ENCODE results near the gene KLHL12.

DNA sequence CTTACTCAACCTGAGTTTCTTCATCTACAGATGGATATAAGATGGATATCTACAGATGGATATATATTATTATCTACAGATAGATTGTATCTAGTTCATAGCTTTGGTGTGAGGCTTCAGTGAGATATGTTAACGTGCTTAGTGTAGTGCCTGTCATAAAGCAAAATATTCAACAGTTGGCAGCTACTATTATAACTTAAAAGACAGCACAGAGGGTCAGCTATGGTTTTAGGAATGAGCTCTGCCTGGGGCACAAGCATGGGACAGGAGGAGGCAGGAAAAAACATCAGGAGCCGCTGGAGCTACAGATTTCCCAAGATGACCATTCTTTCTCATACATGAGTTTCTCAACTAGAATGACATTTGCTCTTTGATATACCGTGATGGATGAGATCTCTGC lies 41.3 kb upstream of the KLHL12 start:
- no peak for TF ChIP-seq GABPA (IDR thresholded peaks at IDR 0.05; ENCODE audit: borderline replicate concordance, insufficient read depth, low read length)
- no peak for TF ChIP-seq EP300 (IDR thresholded peaks at IDR 0.05; ENCODE audit: borderline replicate concordance in 1 of 2, low read depth in 2 of 2, low read length in 2 of 2)
- TF ChIP-seq TAF1 (IDR thresholded peaks at IDR 0.05; ENCODE audit: low read depth, low read length) = no peak
- TF ChIP-seq, protein P1, sequence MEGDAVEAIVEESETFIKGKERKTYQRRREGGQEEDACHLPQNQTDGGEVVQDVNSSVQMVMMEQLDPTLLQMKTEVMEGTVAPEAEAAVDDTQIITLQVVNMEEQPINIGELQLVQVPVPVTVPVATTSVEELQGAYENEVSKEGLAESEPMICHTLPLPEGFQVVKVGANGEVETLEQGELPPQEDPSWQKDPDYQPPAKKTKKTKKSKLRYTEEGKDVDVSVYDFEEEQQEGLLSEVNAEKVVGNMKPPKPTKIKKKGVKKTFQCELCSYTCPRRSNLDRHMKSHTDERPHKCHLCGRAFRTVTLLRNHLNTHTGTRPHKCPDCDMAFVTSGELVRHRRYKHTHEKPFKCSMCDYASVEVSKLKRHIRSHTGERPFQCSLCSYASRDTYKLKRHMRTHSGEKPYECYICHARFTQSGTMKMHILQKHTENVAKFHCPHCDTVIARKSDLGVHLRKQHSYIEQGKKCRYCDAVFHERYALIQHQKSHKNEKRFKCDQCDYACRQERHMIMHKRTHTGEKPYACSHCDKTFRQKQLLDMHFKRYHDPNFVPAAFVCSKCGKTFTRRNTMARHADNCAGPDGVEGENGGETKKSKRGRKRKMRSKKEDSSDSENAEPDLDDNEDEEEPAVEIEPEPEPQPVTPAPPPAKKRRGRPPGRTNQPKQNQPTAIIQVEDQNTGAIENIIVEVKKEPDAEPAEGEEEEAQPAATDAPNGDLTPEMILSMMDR (IDR thresholded peaks at IDR 0.05; ENCODE audit: control extremely low read depth in 1 of 3, insufficient read depth in 1 of 3, low read depth in 1 of 3, low read length in 3 of 3) = no peak
- no peak for TF ChIP-seq POLR2AphosphoS5 (IDR thresholded peaks at IDR 0.05; ENCODE audit: low read depth, low read length)
- TF ChIP-seq POLR2A (IDR thresholded peaks at IDR 0.05; ENCODE audit: control extremely low read depth in 1 of 2, low read depth in 2 of 2, low read length in 2 of 2) = no peak
- TF ChIP-seq BACH1 (IDR thresholded peaks at IDR 0.05; ENCODE audit: low read length) = no peak
- TF ChIP-seq CBX8 (IDR thresholded peaks at IDR 0.05; ENCODE audit: borderline replicate concordance, low read depth, low read length) = no peak
- no peak for TF ChIP-seq SUZ12 (IDR thresholded peaks at IDR 0.05; ENCODE audit: low read length)
